OCI-LY7 (cell line): ENCODE measurements around the gene CARD6. TPM values are rescaled to one million over a fixed set of nuclear protein-coding genes. Genes with fewer than 3 reads are reported as not detected.

Experiments used
- BruUV-seq: library from RNA; stranded (reverse); fragments of 400-500 nt; replicated peaks from 2 replicates; lab custom pipeline; 2021; lab: Mats Ljungman, UMichigan
- CTCF ChIA-PET: fragments of 300-600 bp; sonication (Branson Sonifier 250); formaldehyde crosslinking; loops from one replicate; lab custom pipeline; 2022; ENCODE audit warnings: antibody characterized with exemption; ENCODE audit not compliant: unreplicated experiment; lab: Charles Lee
- POLR2A ChIA-PET: fragments of 300-600 bp; sonication (Branson Sonifier 250); formaldehyde crosslinking; loops from one replicate; lab custom pipeline; 2022; ENCODE audit warnings: antibody characterized with exemption; lab: Charles Lee
- DNase-seq: peaks from one replicate; pipeline ENCODE4 v3.0.0-alpha.2; 2015; ENCODE audit warnings: low spot score
- H2AFZ ChIP-seq: fragments of 200-600 bp; sonication (generic), shearing (Covaris generic); 2 replicates; pipeline ENCODE4 v1.6.1; 2014; ENCODE audit warnings: mild to moderate bottlenecking, antibody characterized with exemption, low read length, moderate library complexity
- H3K27ac ChIP-seq: fragments of 200-600 bp; sonication (generic); 2 replicates; pipeline ENCODE4 v1.5.1; 2014; ENCODE audit warnings: mixed run types, low read depth, mild to moderate bottlenecking, moderate library complexity, low read length, inconsistent platforms; ENCODE audit not compliant: poor library complexity, severe bottlenecking
- H3K36me3 ChIP-seq: fragments of 200-600 bp; sonication (generic); 2 replicates; pipeline ENCODE4 v1.6.1; 2014; ENCODE audit warnings: mild to moderate bottlenecking, antibody characterized with exemption, low read length, moderate library complexity, mixed read lengths; ENCODE audit not compliant: insufficient read depth
- H3K4me1 ChIP-seq: fragments of 200-600 bp; sonication (generic); 2 replicates; pipeline ENCODE4 v1.5.1; 2014; ENCODE audit warnings: mild to moderate bottlenecking, low read length; ENCODE audit not compliant: insufficient read depth, poor library complexity, severe bottlenecking
- H3K4me2 ChIP-seq: fragments of 200-600 bp; sonication (generic); 2 replicates; pipeline ENCODE4 v1.6.1; 2014; ENCODE audit warnings: mild to moderate bottlenecking, low read length
- H3K4me3 ChIP-seq: fragments of 200-600 bp; sonication (generic); 2 replicates; pipeline ENCODE4 v1.5.1; 2014; ENCODE audit warnings: mild to moderate bottlenecking, low read depth, low read length; ENCODE audit not compliant: poor library complexity, severe bottlenecking
- H3K79me2 ChIP-seq: fragments of 200-600 bp; sonication (generic); 2 replicates; pipeline ENCODE4 v1.6.1; 2016; ENCODE audit warnings: low read depth, mild to moderate bottlenecking, low read length, moderate library complexity, mixed read lengths; ENCODE audit not compliant: insufficient read depth
- H3K9me2 ChIP-seq: fragments of 200-600 bp; sonication (generic); 2 replicates; pipeline ENCODE4 v1.6.1; 2016; ENCODE audit warnings: mild to moderate bottlenecking, low read length, mixed read lengths; ENCODE audit not compliant: insufficient read depth
- H3K9me3 ChIP-seq: fragments of 200-600 bp; sonication (generic); 2 replicates; pipeline ENCODE4 v1.6.1; 2014; ENCODE audit warnings: mild to moderate bottlenecking, mixed run types, low read length, mixed read lengths
- H4K20me1 ChIP-seq: fragments of 200-600 bp; sonication (generic); 2 replicates; pipeline ENCODE4 v1.6.1; 2014; ENCODE audit warnings: mild to moderate bottlenecking, antibody characterized with exemption, low read length, moderate library complexity, mixed read lengths; ENCODE audit not compliant: insufficient read depth
- EZH2phosphoT487 ChIP-seq: fragments of 200-600 bp; sonication (generic); IDR thresholded peaks from 2 replicates; pipeline ENCODE4 v1.6.1; 2018; ENCODE audit warnings: low read depth, borderline replicate concordance, mild to moderate bottlenecking, mixed run types, antibody characterized with exemption, low read length, moderate library complexity, mixed read lengths
- intact Hi-C: fragments of 100-400 bp; cut with micrococcal nuclease; formaldehyde crosslinking; loops from one replicate; pipeline ENCODE4 v1.10.0; 2022; ENCODE audit not compliant: unreplicated experiment
- total RNA-seq, 2 experiments: library from RNA; depleted of rRNA in 1 of 2; stranded (reverse); fragments of >200 nt in 1 of 2; shearing (Covaris generic) in 1 of 2; gene quantifications; 2 replicates each; pipeline ENCODE4 v1.2.3, GENCODE V29; 2014 to 2022
- TF ChIP-seq, protein P1 (sequence below): fragments of 200-600 bp; sonication (generic); conservative IDR thresholded peaks from 2 replicates; pipeline ENCODE4 v1.5.1; 2014; ENCODE audit warnings: mild to moderate bottlenecking, antibody characterized with exemption, low read length, moderate library complexity, mixed read lengths

CARD6 gene
- total RNA-seq, 2 experiments from 2014 or later = 0.53 to 1.1 TPM

DNA sequence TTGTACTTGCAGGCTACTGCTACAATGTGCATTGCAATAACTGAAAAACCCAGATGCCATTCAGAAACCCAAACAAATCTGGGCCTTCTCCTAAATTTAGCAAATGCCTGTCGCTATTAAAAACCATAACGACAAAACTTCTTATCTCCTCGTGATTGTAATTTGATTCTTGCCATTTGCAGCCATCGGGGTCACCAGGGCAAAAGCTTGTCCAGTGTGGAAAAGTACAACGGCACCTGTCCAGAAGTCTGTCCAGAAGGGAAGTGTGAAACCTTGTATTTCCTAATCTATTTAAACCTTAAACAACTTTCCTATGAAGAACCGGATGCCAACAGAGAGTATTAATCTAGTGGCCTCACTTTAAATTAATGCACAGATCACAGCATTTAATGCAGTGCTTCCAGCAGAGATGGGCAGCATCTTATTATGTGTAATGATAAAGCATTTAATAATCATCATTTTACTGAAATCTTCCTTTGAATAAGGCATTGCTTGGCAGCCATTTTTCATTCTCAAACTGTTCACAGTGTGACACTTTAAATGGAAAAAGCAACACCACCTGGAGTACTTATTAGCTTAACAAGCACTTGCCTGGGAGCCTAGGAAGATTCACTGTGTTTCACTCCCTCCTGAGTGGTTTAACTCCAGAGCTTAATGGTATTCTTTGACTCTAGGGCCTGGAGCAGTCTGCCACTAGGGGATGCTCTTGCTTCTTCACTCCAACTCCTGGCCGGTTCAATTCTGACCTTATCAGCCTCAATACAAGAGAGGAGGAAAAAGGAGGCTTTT is 63.2 kb downstream of the CARD6 start:
- ChIA-PET CTCF (interaction anchor here (0.6 kb wide), 2 partner anchors 808 to 1863 kb away, joined by 3 read pairs; no protein-coding TSS in a partner anchor), POLR2A (interaction anchor here (0.7 kb wide), 1 partner anchor 577 kb away, joined by 3 read pairs; no protein-coding TSS in a partner anchor)
- Histone ChIP-seq H4K20me1 (no peaks in the 10 kb centered on the region), H3K4me1 (no peaks in the 10 kb centered on the region), H3K9me2 (no peaks in the 10 kb centered on the region), H2AFZ (0 out of 2 replicates have a peak overlapping the region, but pooled peaks have one; percentile 12), H3K27ac (no peak overlapping the region), H3K9me3 (no peaks in the 10 kb centered on the region), H3K4me3 (no peak overlapping the region), H3K36me3 (no peaks in the 10 kb centered on the region), H3K4me2 (no peak overlapping the region), H3K79me2 (no peaks in the 10 kb centered on the region)
- intact Hi-C loops = loop anchor here (10.0 kb wide), 1 partner anchor 930 kb away; no protein-coding TSS in a partner anchor
- TF ChIP-seq, protein P1, sequence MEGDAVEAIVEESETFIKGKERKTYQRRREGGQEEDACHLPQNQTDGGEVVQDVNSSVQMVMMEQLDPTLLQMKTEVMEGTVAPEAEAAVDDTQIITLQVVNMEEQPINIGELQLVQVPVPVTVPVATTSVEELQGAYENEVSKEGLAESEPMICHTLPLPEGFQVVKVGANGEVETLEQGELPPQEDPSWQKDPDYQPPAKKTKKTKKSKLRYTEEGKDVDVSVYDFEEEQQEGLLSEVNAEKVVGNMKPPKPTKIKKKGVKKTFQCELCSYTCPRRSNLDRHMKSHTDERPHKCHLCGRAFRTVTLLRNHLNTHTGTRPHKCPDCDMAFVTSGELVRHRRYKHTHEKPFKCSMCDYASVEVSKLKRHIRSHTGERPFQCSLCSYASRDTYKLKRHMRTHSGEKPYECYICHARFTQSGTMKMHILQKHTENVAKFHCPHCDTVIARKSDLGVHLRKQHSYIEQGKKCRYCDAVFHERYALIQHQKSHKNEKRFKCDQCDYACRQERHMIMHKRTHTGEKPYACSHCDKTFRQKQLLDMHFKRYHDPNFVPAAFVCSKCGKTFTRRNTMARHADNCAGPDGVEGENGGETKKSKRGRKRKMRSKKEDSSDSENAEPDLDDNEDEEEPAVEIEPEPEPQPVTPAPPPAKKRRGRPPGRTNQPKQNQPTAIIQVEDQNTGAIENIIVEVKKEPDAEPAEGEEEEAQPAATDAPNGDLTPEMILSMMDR = peak; percentile 94
- TF ChIP-seq EZH2phosphoT487 = no peak
- no TSS peak for BruUV-seq
- peak; percentile 52 for DNase-seq

DNA sequence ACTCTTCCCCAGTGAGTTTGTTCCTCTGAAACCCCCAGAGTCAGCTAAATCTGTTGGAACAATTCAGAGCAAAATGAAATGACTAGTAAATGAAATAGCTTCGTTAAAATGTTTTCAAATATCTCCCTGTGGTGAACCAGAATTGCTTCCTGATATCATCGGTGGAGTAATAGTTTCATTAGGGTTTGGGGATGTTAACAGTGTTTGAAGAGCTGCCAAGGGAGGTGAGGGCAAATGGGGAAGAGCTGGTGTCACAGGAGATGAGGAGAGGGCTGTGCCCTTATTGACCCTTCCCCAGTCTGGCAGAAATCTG is 63.8 kb downstream of the CARD6 start:
- no peaks in the 10 kb centered on the region for H3K9me3 ChIP-seq
- no peak overlapping the region for H3K4me3 ChIP-seq
- no peak for DNase-seq
- no peaks in the 10 kb centered on the region for H3K9me2 ChIP-seq
- no TSS peak for BruUV-seq
- no peaks in the 10 kb centered on the region for H3K36me3 ChIP-seq
- TF ChIP-seq, protein P1 = peak; percentile 65; the same call in 1 of the 2 replicates
- no peak for TF ChIP-seq EZH2phosphoT487
- POLR2A ChIA-PET = no interaction called here
- no peaks in the 10 kb centered on the region for H3K4me1 ChIP-seq
- no peak overlapping the region for H3K4me2 ChIP-seq
- H3K27ac ChIP-seq = no peak overlapping the region
- 0 out of 2 replicates have a peak overlapping the region, but pooled peaks have one; percentile 12 for H2AFZ ChIP-seq
- H4K20me1 ChIP-seq = no peaks in the 10 kb centered on the region
- no peaks in the 10 kb centered on the region for H3K79me2 ChIP-seq
- intact Hi-C loops = loop anchor here (10.0 kb wide), 1 partner anchor 930 kb away; no protein-coding TSS in a partner anchor
- CTCF ChIA-PET = no interaction called here

DNA sequence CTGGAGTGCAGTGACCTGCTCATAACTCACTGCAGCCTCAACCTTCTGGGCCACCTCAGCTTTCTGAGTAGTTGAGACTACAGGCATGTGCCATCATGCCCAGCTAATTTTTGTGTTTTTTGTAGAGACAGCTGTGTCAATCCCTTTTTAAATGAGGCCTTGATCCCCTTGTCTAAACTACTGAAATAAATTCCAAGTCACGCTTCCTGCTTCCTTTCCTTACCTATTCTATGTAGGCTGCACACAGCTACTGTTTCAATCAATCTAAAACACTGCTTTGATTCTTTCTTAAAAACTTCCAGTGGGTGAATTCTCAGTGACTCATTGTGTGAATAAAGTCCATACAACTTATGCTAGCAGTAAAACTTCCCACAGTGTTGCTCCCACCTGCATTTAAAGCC is 65.2 kb downstream of the CARD6 start:
- Histone ChIP-seq H3K9me2 (no peaks in the 10 kb centered on the region), H3K79me2 (no peaks in the 10 kb centered on the region), H3K27ac (no peak overlapping the region), H3K4me2 (no peak overlapping the region), H3K36me3 (no peaks in the 10 kb centered on the region), H2AFZ (no peak overlapping the region), H4K20me1 (no peaks in the 10 kb centered on the region), H3K9me3 (no peaks in the 10 kb centered on the region), H3K4me1 (no peaks in the 10 kb centered on the region), H3K4me3 (no peak overlapping the region)
- no peak for TF ChIP-seq EZH2phosphoT487
- TF ChIP-seq, protein P1 = no peak
- POLR2A ChIA-PET = no interaction called here
- CTCF ChIA-PET = no interaction called here
- no TSS peak for BruUV-seq
- intact Hi-C loops = loop anchor here (10.0 kb wide), 1 partner anchor 928 kb away; no protein-coding TSS in a partner anchor
- DNase-seq = no peak
